ENCODE measurements around the gene NHSL2.

DNA sequence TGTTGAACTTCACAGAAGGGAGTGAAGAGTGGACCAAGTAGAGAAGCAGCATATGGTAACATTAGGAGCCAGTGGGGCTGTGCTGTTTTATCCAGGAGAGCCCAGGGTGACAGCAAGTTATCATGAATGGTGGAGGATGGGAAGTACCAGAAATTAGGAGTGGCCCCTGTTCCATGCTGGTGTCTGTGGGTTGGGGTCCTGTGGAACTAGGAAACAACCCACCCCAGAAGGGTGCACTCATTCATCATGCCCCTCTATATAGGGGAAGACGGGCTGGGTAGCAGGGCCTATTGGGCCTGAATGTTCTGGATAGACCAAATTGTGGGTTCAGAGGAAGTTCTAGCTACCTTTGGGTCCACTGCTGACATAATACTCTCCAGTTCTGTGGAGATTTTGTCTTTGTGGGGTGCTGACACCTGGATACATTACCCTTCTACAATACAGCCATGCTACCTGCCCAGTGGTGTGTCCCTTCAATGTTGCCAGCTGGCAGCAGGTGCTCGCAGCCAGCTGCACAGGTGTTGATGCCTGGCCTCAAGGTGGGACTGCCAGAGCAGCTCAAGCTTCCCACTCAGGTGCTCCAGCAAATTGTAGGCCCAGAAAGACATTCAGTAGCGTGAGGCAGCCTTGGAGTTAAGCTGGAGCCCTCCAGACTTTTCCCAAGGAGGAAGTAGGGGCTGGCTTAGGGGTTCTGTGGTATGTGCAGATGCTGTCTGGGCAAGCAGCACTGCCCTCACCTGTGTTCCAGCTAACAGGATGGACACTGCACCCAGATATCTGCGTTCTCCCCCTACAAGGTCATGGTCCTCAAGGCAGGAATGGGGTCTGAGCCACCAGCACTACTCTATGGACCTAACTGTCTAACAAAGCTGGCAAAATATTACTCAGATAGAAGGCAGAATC is 106.5 kb downstream of the NHSL2 start:
- no peak for TF ChIP-seq EP300 (IDR thresholded peaks at IDR 0.05)
- TF ChIP-seq, protein P1, sequence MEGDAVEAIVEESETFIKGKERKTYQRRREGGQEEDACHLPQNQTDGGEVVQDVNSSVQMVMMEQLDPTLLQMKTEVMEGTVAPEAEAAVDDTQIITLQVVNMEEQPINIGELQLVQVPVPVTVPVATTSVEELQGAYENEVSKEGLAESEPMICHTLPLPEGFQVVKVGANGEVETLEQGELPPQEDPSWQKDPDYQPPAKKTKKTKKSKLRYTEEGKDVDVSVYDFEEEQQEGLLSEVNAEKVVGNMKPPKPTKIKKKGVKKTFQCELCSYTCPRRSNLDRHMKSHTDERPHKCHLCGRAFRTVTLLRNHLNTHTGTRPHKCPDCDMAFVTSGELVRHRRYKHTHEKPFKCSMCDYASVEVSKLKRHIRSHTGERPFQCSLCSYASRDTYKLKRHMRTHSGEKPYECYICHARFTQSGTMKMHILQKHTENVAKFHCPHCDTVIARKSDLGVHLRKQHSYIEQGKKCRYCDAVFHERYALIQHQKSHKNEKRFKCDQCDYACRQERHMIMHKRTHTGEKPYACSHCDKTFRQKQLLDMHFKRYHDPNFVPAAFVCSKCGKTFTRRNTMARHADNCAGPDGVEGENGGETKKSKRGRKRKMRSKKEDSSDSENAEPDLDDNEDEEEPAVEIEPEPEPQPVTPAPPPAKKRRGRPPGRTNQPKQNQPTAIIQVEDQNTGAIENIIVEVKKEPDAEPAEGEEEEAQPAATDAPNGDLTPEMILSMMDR (IDR thresholded peaks at IDR 0.05) = no peak

Measured in gastroesophageal sphincter (tissue), 3 donors.